Testis (tissue), 2 donors: ENCODE data around the gene GREB1.

Source experiments
- CTCF ChIP-seq, 3 experiments: fragments of 450-650 bp in 2 of 3; fragments of 200-600 bp in 1 of 3; sonication (generic) in 1 of 3; IDR thresholded peaks; one replicate each; pipeline ENCODE4 v1.5.1; 2016 to 2019; ENCODE audit warnings: antibody characterized with exemption in 3 of 3, mild to moderate bottlenecking in 2 of 3, moderate library complexity in 1 of 3
- POLR2A ChIP-seq: fragments of 450-650 bp; IDR thresholded peaks from one replicate; pipeline ENCODE4 v1.6.1; 2017; ENCODE audit warnings: antibody characterized with exemption, mild to moderate bottlenecking, moderate library complexity

GRCh38 chr2:11651856-11652548 lies 118.2 kb downstream of the GREB1 start:
- TF ChIP-seq CTCF (IDR thresholded peaks at IDR 0.05) (no peak), POLR2A (no peak)
